Heart left ventricle (tissue), 16 donors: ENCODE measurements around the gene HS6ST3. TPM values are rescaled to one million over a fixed set of nuclear protein-coding genes. Genes with fewer than 3 reads are reported as not detected.

ENCODE experiments used
- ATAC-seq, 4 donors: fragments of 200-7000 bp; cut with Tn5 transposase; one replicate each; pipeline ENCODE4 v1.9.1; 2020 to 2022; ENCODE audit warnings: moderate library complexity in 4 of 4, mild to moderate bottlenecking in 3 of 4, moderate number of reproducible peaks in 1 of 4
- DNase-seq, 5 donors: peaks; one replicate each; pipeline ENCODE4 v3.0.0-alpha.2; 2020
- H3K27ac ChIP-seq, 12 donors: fragments of 200-600 bp; sonication (generic) in 4 of 12; one replicate each; pipeline versions ENCODE4 v1.5.0 to v1.8.0; 2016 to 2022; ENCODE audit warnings: mild to moderate bottlenecking in 2 of 12
- H3K27me3 ChIP-seq, 9 donors: fragments of 200-600 bp; sonication (generic) in 2 of 9; one replicate each; pipeline versions ENCODE4 v1.5.1 to v1.8.0; 2016 to 2022; ENCODE audit warnings: mild to moderate bottlenecking in 3 of 9
- H3K36me3 ChIP-seq, 9 donors: fragments of 200-600 bp; sonication (generic) in 2 of 9; one replicate each; pipeline versions ENCODE4 v1.5.0 to v1.8.0; 2018 to 2022; ENCODE audit warnings: mild to moderate bottlenecking in 2 of 9
- H3K4me1 ChIP-seq, 12 donors: fragments of 200-600 bp; sonication (generic) in 4 of 12; one replicate each; pipeline versions ENCODE4 v1.5.0 to v1.8.0; 2016 to 2022; ENCODE audit warnings: mild to moderate bottlenecking in 3 of 12
- H3K4me3 ChIP-seq, 12 donors: fragments of 200-600 bp; sonication (generic) in 4 of 12; one replicate each; pipeline versions ENCODE4 v1.5.0 to v1.8.0; 2017 to 2022; ENCODE audit warnings: mild to moderate bottlenecking in 9 of 12, moderate library complexity in 4 of 12
- H3K9me3 ChIP-seq, 12 donors: fragments of 200-600 bp; sonication (generic) in 4 of 12; one replicate each; pipeline versions ENCODE4 v1.5.0 to v1.8.0; 2016 to 2022; ENCODE audit warnings: mild to moderate bottlenecking in 1 of 12
- CTCF ChIP-seq, 12 donors: fragments of 200-600 bp; sonication (generic) in 4 of 12; IDR thresholded peaks; one replicate each; pipeline versions ENCODE4 v1.5.0 to v1.8.0; 2018 to 2022; ENCODE audit warnings: antibody characterized with exemption in 12 of 12, mild to moderate bottlenecking in 5 of 12
- POLR2A ChIP-seq, 2 donors: fragments of 450-650 bp; IDR thresholded peaks; one replicate each; pipeline ENCODE4 v1.6.1; 2017; ENCODE audit warnings: antibody characterized with exemption in 2 of 2, mild to moderate bottlenecking in 2 of 2, moderate library complexity in 2 of 2
- WGBS, 4 donors: extraction: QIAGEN DNeasy Blood & Tissue Kit in 2 of 4; methylation state at CpG; one replicate each; pipeline versions ENCODE4 v1.1.5 to v1.1.7; 2013 to 2018; 5-methylcytosine and 5-hydroxymethylcytosine counted together
- intact Hi-C, 10 donors: fragments of 100-400 bp; cut with DNase I; formaldehyde crosslinking; loops; one replicate each; pipeline versions ENCODE4 v1.11.1 to v1.14.2; 2022
- polyA plus RNA-seq, 2 donors: library from polyadenylated mRNA; stranded (reverse); fragments of 200-250 nt; gene quantifications; one replicate each; pipeline ENCODE4 v1.2.3, GENCODE V29; 2013
- total RNA-seq, 9 donors: library from RNA; depleted of rRNA in 2 of 9; stranded (reverse); fragments of >200 nt in 2 of 9; fragmentation: NEBNext Ultra II Directional in 3 of 9; extraction: Animal tissue kit (Norgen Biotek cat#: 25700) in 3 of 9; gene quantifications; one replicate each; pipeline versions ENCODE4 v1.1.0 to v1.2.4, GENCODE V29; 2016 to 2023
- donor health status: ischemic (EF 13 %, LVEDD 7.1; RV severe dilation, severe dysfunction).
- donor health status: healthy with polysubstance abuse.
- donor health status: DM: no; HTN: yes; CAD: no.
- donor health status: DM: no; HTN: no; CAD: no.
- donor health status: ischemic (EF 25% LVEDD 6.9; RV normal size, moderate dysfunction).
- donor health status: ischemic (EF 25% LVEDD 5.7; RV mildly dilated, moderate dysfunction).
- donor health status: healthy.
- donor health status: DM: yes; HTN: yes; CAD: no.
- donor health status: ischemic (EF 35%, LVEDD 5.7; RV mildly dilated, moderate dysfunction).
- donor health status: nonischemic (EF 11% LVEDD 7.7; RV severe dilation, severe dysfunction).
- donor health status: DM: yes; HTN: yes; CAD: no.
- donor health status: PGD.
- donor health status: ischemic (EF 29% LVEDD 5.4; RV normal size, mild dysfunction).
- donor health status: nonischemic (EF 23%, LVEDD 6.1; RV moderate dilation, normal function).

Gene HS6ST3
- total and polyA plus RNA-seq, 11 donors: 0.01 to 5.2 (median 1.2) TPM

- no peaks in the 10 kb centered on the region for H3K36me3 ChIP-seq
- TF ChIP-seq POLR2A (IDR thresholded peaks at IDR 0.05) (no peak), CTCF (IDR thresholded peaks at IDR 0.05) (no peak)
- no peak overlapping the region for H3K27ac ChIP-seq
- intact Hi-C loops: no loop called here
- ATAC-seq (no peak), DNase-seq (no peak)
- no peaks in the 10 kb centered on the region for H3K4me1 ChIP-seq
- 47 to 74% (median 51%) methylated on average over 5 of the region's 5 CpGs for WGBS, 4 donors
- no peak overlapping the region for H3K4me3 ChIP-seq
- H3K9me3 ChIP-seq: no peaks in the 10 kb centered on the region
- no peaks in the 10 kb centered on the region for H3K27me3 ChIP-seq
Measured at GRCh38 chr13:96551546-96551945, 461.6 kb downstream of the HS6ST3 start.

- no peaks in the 10 kb centered on the region for H3K4me1 ChIP-seq
- H3K27ac ChIP-seq: no peak overlapping the region
- no peak for ATAC-seq
- no peaks in the 10 kb centered on the region for H3K36me3 ChIP-seq
- no peaks in the 10 kb centered on the region for H3K9me3 ChIP-seq
- intact Hi-C loops: no loop called here
- WGBS, 4 donors: 86 to 97% (median 88%) methylated on average over 1 to 2 of the region's 2 CpGs; no CpG with 5 or more reads in 1 of the 4 donors
- no peak for DNase-seq
- no peaks in the 10 kb centered on the region for H3K27me3 ChIP-seq
- TF ChIP-seq CTCF (IDR thresholded peaks at IDR 0.05): no peak
- H3K4me3 ChIP-seq: no peak overlapping the region
Measured at GRCh38 chr13:96552559-96552958, 462.7 kb downstream of the HS6ST3 start.

GRCh38 chr13:96553796-96554195 lies 463.9 kb downstream of the HS6ST3 start:
- H3K27ac ChIP-seq: no peak overlapping the region
- intact Hi-C loops: no loop called here
- WGBS, 4 donors: 84 to 95% (median 93%) methylated on average over 7 of the region's 7 CpGs
- no peaks in the 10 kb centered on the region for H3K9me3 ChIP-seq
- H3K4me1 ChIP-seq: no peaks in the 10 kb centered on the region
- H3K4me3 ChIP-seq: no peak overlapping the region
- H3K36me3 ChIP-seq: no peaks in the 10 kb centered on the region
- TF ChIP-seq POLR2A (IDR thresholded peaks at IDR 0.05): no peak
- no peak for TF ChIP-seq CTCF (IDR thresholded peaks at IDR 0.05)
- no peaks in the 10 kb centered on the region for H3K27me3 ChIP-seq
- ATAC-seq (no peak), DNase-seq (no peak)

GRCh38 chr13:96573563-96573962 lies 483.7 kb downstream of the HS6ST3 start:
- Histone ChIP-seq H3K27me3 (no peaks in the 10 kb centered on the region), H3K4me3 (no peak overlapping the region), H3K4me1 (no peaks in the 10 kb centered on the region), H3K27ac (no peak overlapping the region), H3K9me3 (peaks cover 0 to 4% (median 0%) of the 10 kb centered on the region in 12 donors), H3K36me3 (no peaks in the 10 kb centered on the region)
- ATAC-seq (no peak), DNase-seq (no peak)
- 46 to 61% (median 56%) methylated on average over 3 to 4 of the region's 4 CpGs for WGBS, 4 donors
- no peak for TF ChIP-seq POLR2A (IDR thresholded peaks at IDR 0.05)
- no peak for TF ChIP-seq CTCF (IDR thresholded peaks at IDR 0.05)
- intact Hi-C loops: no loop called here
